ENCODE data around the gene GPD2. TPM values are rescaled to one million over a fixed set of nuclear protein-coding genes. Genes with fewer than 3 reads are reported as not detected.

Gene GPD2
- total and polyA plus RNA-seq, 2 of the 8 experiments (the other 6 are each of a cell fraction or from before 2014, with no cell fraction given): 8.4 to 43.1 TPM

- TF ChIP-seq YY1 (IDR thresholded peaks at IDR 0.05; ENCODE audit: low read depth, low read length) (no peak), E2F6 (IDR thresholded peaks at IDR 0.05) (no peak), NRF1 (IDR thresholded peaks at IDR 0.05; ENCODE audit: low read depth, low read length) (peak; percentile 31; the same call in 1 of the 2 replicates), CREB1 (IDR thresholded peaks at IDR 0.05) (no peak), GTF2F1 (IDR thresholded peaks at IDR 0.05; ENCODE audit: borderline replicate concordance, low read depth, low read length) (no peak), CTBP2 (IDR thresholded peaks at IDR 0.05; ENCODE audit: borderline replicate concordance, insufficient read depth, insufficient read length, low read length) (no peak), RNF2 (IDR thresholded peaks at IDR 0.05; ENCODE audit: borderline replicate concordance, low read depth, low read length, missing control alignments, poor library complexity, severe bottlenecking) (no peak), SIX5 (IDR thresholded peaks at IDR 0.05; ENCODE audit: low read depth, low read length) (no peak), POU5F1 (IDR thresholded peaks at IDR 0.05; ENCODE audit: low read depth, low read length) (no peak), PHF8 (conservative IDR thresholded peaks at IDR 0.05; ENCODE audit: low read depth, low read length) (no peak), RBBP5 (IDR thresholded peaks at IDR 0.05; ENCODE audit: borderline replicate concordance, low read depth, low read length) (0 out of 2 replicates have a peak, but pooled peaks have one; percentile 17), CEBPB (IDR thresholded peaks at IDR 0.05; ENCODE audit: low read depth, low read length) (peak; percentile 85), TEAD4 (IDR thresholded peaks at IDR 0.05; ENCODE audit: low read depth, low read length) (peak; percentile 64; the same call in 1 of the 2 replicates), ATF2 (IDR thresholded peaks at IDR 0.05; ENCODE audit: low read length) (peak; percentile 83), TAF1 (IDR thresholded peaks at IDR 0.05; ENCODE audit: low read depth, low read length) (no peak), SAP30 (IDR thresholded peaks at IDR 0.05; ENCODE audit: insufficient read depth, insufficient replicate concordance, low read length) (no peak), POLR2A (IDR thresholded peaks at IDR 0.05; ENCODE audit: control extremely low read depth in 1 of 2, low read depth in 2 of 2, low read length in 2 of 2) (no peak), HDAC6 (IDR thresholded peaks at IDR 0.05; ENCODE audit: low read depth, low read length) (no peak), TAF7 (optimal IDR thresholded peaks at IDR 0.05; ENCODE audit: borderline replicate concordance, low read depth, low read length) (peak; percentile 65), BRCA1 (IDR thresholded peaks at IDR 0.05; ENCODE audit: low read depth, low read length) (no peak), RAD21 (IDR thresholded peaks at IDR 0.05 in 1 of 2, conservative IDR thresholded peaks at IDR 0.05 in 1 of 2; ENCODE audit: low read depth in 2 of 2, low read length in 2 of 2) (no peak)
Observed at GRCh38 chr2:156400706-156401678, 35.2 kb upstream of the GPD2 start (continued).

All from H1 (cell line).